Stimulated activated CD8-positive, alpha-beta memory T cell treated with anti-CD3 and anti-CD28 coated beads, Interleukin-15, amount 100 ng/mL, for 48 hours (primary cell): ENCODE data around the gene HEATR9.
"Not testable (repeated sequence)": the region's sequence is repeated elsewhere in the genome, so short reads cannot be mapped to it uniquely, and the experiment has no call there.

Experiments
- DNase-seq, 2 donors: peaks; one replicate each; pipeline ENCODE4 v3.0.0-alpha.2; 2020; ENCODE audit warnings: low read depth in 2 of 2

Gene HEATR9

GRCh38 chr17:35868737-35869136 lies at the start of gene HEATR9:
HEATR9 (minus strand) TSS chr17:35868891; CDS start chr17:35868742, 149 bp downstream.
- no peak for DNase-seq

GRCh38 chr17:35917519-35918213 lies 49.0 kb upstream of the HEATR9 start:
- DNase-seq, result no peak

GRCh38 chr17:35915153-35915964 lies 46.7 kb upstream of the HEATR9 start:
- DNase-seq, result no peak

- DNase-seq, result no peak
Measured at GRCh38 chr17:35914354-35914753, 45.7 kb upstream of the HEATR9 start.

- DNase-seq, result no peak
Measured at GRCh38 chr17:35913609-35914008, 44.9 kb upstream of the HEATR9 start.

- no peak for DNase-seq
Measured at GRCh38 chr17:35912942-35913341, 44.3 kb upstream of the HEATR9 start.

GRCh38 chr17:35912339-35912912 lies 43.7 kb upstream of the HEATR9 start:
- DNase-seq, result no peak

GRCh38 chr17:35909408-35909807 lies 40.7 kb upstream of the HEATR9 start:
- DNase-seq, result no peak

- DNase-seq, result no peak
Measured at GRCh38 chr17:35907691-35908090, 39.0 kb upstream of the HEATR9 start.

GRCh38 chr17:35906926-35907637 lies 38.4 kb upstream of the HEATR9 start:
- no peak for DNase-seq

- DNase-seq, result no peak
Measured at GRCh38 chr17:35906191-35906925, 37.7 kb upstream of the HEATR9 start.

GRCh38 chr17:35903451-35903850 lies 34.8 kb upstream of the HEATR9 start:
- no peak for DNase-seq

- no peak for DNase-seq
Measured at GRCh38 chr17:35901631-35902175, 33.0 kb upstream of the HEATR9 start.

GRCh38 chr17:35900708-35901480 lies 32.2 kb upstream of the HEATR9 start:
- DNase-seq, result no peak

GRCh38 chr17:35900280-35900679 lies 31.6 kb upstream of the HEATR9 start:
- DNase-seq, result no peak

- DNase-seq, result peak in 1 of 2 donors; percentile 67
Measured at GRCh38 chr17:35898283-35899070, 29.8 kb upstream of the HEATR9 start.

GRCh38 chr17:35897772-35898171 lies 29.1 kb upstream of the HEATR9 start:
- not testable (repeated sequence) for DNase-seq

- DNase-seq, result peak in 1 of 2 donors; percentile 69
Measured at GRCh38 chr17:35895636-35896587, 27.2 kb upstream of the HEATR9 start.
